ENCODE measurements around the gene ADARB2. TPM values are rescaled to one million over a fixed set of nuclear protein-coding genes. Genes with fewer than 3 reads are reported as not detected.

ADARB2 gene
- total RNA-seq, 1 donor from 2014 or later, result 1.8 TPM

DNA sequence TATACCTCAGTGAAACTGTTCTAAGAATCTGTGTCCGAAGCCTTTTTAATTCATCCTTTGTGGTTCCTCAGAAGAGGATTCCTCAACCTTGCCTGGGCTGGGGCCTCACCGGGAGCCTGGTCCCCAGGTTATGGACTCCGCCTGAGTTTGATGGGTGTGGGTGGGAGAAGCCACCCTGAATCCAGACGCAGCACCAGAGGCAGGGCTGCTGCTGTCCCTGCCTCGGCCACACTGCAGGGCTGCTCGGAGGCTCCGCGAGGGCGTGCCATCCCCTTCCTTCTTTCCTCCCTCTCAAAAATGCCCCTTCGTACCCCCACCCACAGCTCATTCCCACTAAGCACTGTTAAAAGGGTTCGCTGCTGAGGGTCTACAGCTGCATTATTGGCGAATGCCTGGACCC is 146.3 kb downstream of the ADARB2 start:
- no peak overlapping the region for H3K27ac Mint-ChIP-seq (ENCODE audit: unreplicated experiment)

DNA sequence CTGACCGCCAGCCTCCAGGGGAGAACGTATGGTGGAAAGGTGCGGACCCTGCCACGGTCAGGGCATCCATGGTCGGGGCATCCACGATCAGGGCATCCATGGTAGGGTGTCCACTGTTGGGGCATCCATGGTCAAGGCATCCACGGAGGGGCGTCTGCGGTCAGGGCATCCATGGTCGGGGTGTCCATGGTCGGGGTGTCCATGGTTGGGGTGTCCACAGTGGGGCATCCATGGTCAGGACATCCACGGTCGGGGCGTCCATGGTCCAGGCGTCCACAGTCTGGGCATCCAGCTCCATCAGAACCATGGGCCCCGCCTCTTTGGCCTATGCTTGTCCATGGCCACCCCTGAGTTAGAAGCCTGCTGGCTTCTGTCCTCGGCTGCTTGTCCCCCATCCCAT is 148.1 kb downstream of the ADARB2 start:
- H3K36me3 Mint-ChIP-seq (ENCODE audit: low read depth), result no peaks in the 10 kb centered on the region
- H3K9me3 Mint-ChIP-seq, result peaks cover 2% of the 10 kb centered on the region
- TF ChIP-seq, protein P1, sequence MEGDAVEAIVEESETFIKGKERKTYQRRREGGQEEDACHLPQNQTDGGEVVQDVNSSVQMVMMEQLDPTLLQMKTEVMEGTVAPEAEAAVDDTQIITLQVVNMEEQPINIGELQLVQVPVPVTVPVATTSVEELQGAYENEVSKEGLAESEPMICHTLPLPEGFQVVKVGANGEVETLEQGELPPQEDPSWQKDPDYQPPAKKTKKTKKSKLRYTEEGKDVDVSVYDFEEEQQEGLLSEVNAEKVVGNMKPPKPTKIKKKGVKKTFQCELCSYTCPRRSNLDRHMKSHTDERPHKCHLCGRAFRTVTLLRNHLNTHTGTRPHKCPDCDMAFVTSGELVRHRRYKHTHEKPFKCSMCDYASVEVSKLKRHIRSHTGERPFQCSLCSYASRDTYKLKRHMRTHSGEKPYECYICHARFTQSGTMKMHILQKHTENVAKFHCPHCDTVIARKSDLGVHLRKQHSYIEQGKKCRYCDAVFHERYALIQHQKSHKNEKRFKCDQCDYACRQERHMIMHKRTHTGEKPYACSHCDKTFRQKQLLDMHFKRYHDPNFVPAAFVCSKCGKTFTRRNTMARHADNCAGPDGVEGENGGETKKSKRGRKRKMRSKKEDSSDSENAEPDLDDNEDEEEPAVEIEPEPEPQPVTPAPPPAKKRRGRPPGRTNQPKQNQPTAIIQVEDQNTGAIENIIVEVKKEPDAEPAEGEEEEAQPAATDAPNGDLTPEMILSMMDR (conservative IDR thresholded peaks at IDR 0.05), result no peak
- no peaks in the 10 kb centered on the region for H3K4me1 Mint-ChIP-seq
- H3K27ac Mint-ChIP-seq (ENCODE audit: unreplicated experiment), result no peak overlapping the region
- no peak for DNase-seq (ENCODE audit: low read depth, low spot score)
- H3K27me3 Mint-ChIP-seq (ENCODE audit: low read depth), result peaks cover 3% of the 10 kb centered on the region
- H3K4me3 Mint-ChIP-seq, result no peak overlapping the region

More for the DNA sequence above, 146.3 kb downstream of the ADARB2 start:
- no peaks in the 10 kb centered on the region for H3K36me3 Mint-ChIP-seq (ENCODE audit: low read depth)
- H3K9me3 Mint-ChIP-seq, result peaks cover 2% of the 10 kb centered on the region
- TF ChIP-seq, protein P1 (conservative IDR thresholded peaks at IDR 0.05), result no peak
- H3K4me3 Mint-ChIP-seq, result no peak overlapping the region
- H3K27me3 Mint-ChIP-seq (ENCODE audit: low read depth), result peaks cover 3% of the 10 kb centered on the region
- no peak for DNase-seq (ENCODE audit: low read depth, low spot score)
- no peaks in the 10 kb centered on the region for H3K4me1 Mint-ChIP-seq

DNA sequence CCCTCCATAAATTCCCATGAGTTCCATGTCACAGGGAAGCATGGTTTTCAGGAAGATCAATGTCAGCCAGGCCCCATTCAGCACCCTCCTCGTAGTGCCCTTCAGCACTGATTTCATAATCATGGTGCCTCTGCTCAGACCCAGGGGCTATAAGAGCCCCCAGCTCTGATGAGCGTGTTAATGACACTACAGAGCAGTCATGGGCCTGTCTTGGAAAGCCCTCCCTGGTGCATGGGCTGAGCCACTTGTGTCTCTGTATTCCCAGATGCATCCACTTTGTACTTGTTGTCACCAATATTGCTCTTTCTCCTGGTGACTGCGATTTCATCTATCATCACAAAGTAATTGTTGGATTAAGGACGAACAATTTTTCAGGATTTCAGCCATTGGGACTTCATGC is 154.6 kb downstream of the ADARB2 start:
- no peaks in the 10 kb centered on the region for H3K4me1 Mint-ChIP-seq
- peaks cover under 1% of the 10 kb centered on the region for H3K9me3 Mint-ChIP-seq
- H3K27me3 Mint-ChIP-seq (ENCODE audit: low read depth), result no peaks in the 10 kb centered on the region
- no peaks in the 10 kb centered on the region for H3K36me3 Mint-ChIP-seq (ENCODE audit: low read depth)
- no peak for DNase-seq (ENCODE audit: low read depth, low spot score)
- no peak overlapping the region for H3K4me3 Mint-ChIP-seq
- TF ChIP-seq, protein P1 (conservative IDR thresholded peaks at IDR 0.05), result no peak
- no peak overlapping the region for H3K27ac Mint-ChIP-seq (ENCODE audit: unreplicated experiment)

DNA sequence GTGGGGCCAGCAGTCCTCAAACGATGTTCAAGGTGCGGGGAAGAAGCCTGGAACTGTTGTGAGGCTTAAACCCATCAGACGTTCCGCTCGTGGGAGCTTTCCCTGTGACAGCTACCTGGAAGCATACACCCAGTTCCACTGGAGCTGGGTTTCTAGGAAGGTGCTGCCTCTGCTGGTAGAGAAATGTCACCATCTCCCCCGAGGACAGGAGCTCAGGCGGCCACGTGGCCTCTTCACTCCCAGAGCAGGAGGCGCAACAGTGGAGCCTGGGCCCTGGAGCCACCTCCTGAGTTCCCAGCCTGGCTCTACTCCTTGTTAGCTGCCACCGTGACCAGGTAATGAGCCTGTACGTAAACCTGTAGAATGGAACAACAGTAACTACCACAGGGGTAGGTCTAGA is 156.1 kb downstream of the ADARB2 start:
- Mint-ChIP-seq H3K27ac (ENCODE audit: unreplicated experiment) (no peak overlapping the region), H3K27me3 (ENCODE audit: low read depth) (no peaks in the 10 kb centered on the region), H3K9me3 (no peaks in the 10 kb centered on the region), H3K4me1 (no peaks in the 10 kb centered on the region), H3K4me3 (no peak overlapping the region), H3K36me3 (ENCODE audit: low read depth) (no peaks in the 10 kb centered on the region)
- TF ChIP-seq, protein P1 (conservative IDR thresholded peaks at IDR 0.05), result no peak
- DNase-seq (ENCODE audit: low read depth, low spot score), result no peak

DNA sequence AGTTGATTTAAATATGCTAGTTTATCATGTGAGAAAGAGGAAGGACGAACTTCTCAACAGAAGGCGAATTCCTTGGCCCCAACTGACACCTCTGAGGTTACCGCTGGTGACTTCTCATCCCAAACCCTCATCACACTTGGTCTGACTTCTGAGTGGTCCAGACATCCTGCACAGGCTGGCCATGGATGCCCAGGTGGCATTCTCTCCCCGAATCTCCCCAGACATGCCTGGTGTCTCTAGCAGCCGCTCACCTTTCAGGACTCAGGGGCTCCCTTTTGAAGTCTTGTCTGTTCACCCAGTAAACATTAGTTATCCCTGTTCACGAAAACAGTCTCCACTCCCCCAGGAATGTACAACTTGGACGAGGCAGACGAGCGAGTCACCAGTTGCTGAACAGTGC is 157.7 kb downstream of the ADARB2 start:
- DNase-seq (ENCODE audit: low read depth, low spot score), result no peak
- Mint-ChIP-seq H3K36me3 (ENCODE audit: low read depth) (no peaks in the 10 kb centered on the region), H3K27ac (ENCODE audit: unreplicated experiment) (no peak overlapping the region), H3K4me1 (no peaks in the 10 kb centered on the region), H3K27me3 (ENCODE audit: low read depth) (no peaks in the 10 kb centered on the region), H3K4me3 (no peak overlapping the region), H3K9me3 (no peaks in the 10 kb centered on the region)
- TF ChIP-seq, protein P1 (conservative IDR thresholded peaks at IDR 0.05), result no peak

DNA sequence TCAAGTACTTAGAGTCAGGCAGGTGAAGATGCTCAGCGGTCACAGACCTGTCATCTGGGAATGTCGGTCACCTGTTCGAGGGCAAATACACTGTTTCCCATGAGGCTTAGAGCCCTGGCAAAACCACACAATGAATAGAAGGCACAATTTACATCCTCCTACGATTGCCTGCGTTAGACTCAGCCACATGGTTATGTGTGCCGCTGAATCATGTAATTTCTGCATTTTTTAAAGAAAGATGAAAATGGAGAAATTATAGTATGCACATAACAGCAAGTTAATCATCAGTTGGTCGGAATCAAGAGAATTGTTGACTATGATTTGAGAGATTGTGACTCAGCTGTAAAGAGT is 158.2 kb downstream of the ADARB2 start:
- no peak overlapping the region for H3K4me3 Mint-ChIP-seq
- H3K27me3 Mint-ChIP-seq (ENCODE audit: low read depth), result no peaks in the 10 kb centered on the region
- H3K9me3 Mint-ChIP-seq, result no peaks in the 10 kb centered on the region
- H3K4me1 Mint-ChIP-seq, result no peaks in the 10 kb centered on the region
- no peaks in the 10 kb centered on the region for H3K36me3 Mint-ChIP-seq (ENCODE audit: low read depth)
- H3K27ac Mint-ChIP-seq (ENCODE audit: unreplicated experiment), result no peak overlapping the region
- TF ChIP-seq, protein P1 (conservative IDR thresholded peaks at IDR 0.05), result no peak
- DNase-seq (ENCODE audit: low read depth, low spot score), result no peak
